NCI-H526 treated with DMSO at 0.1 percent for 48 hours (cell line): ENCODE measurements around the gene LDAH.

ENCODE experiments used
- DNase-seq: peaks from one replicate; lab custom pipeline; 2025; lab: John Stamatoyannopoulos, UW

The LDAH gene

GRCh38 chr2:20650877-20651730 lies 171.8 kb downstream of the LDAH start, which contains the start of gene HS1BP3:
HS1BP3 (minus strand) TSS chr2:20651098; CDS start chr2:20651063, 35 bp downstream.
- peak; percentile 72 for DNase-seq

GRCh38 chr2:20650393-20650876 lies 172.5 kb downstream of the LDAH start:
- DNase-seq, result no peak

- no peak for DNase-seq
Measured at GRCh38 chr2:20649976-20650375, 172.9 kb downstream of the LDAH start.

- no peak for DNase-seq
Measured at GRCh38 chr2:20649576-20649975, 173.3 kb downstream of the LDAH start.

- no peak for DNase-seq
Measured at GRCh38 chr2:20648831-20649230, 174.1 kb downstream of the LDAH start.

GRCh38 chr2:20648206-20648605 lies 174.7 kb downstream of the LDAH start:
- no peak for DNase-seq

GRCh38 chr2:20647738-20648137 lies 175.2 kb downstream of the LDAH start:
- no peak for DNase-seq

GRCh38 chr2:20647211-20647610 lies 175.7 kb downstream of the LDAH start:
- DNase-seq, result no peak

GRCh38 chr2:20646446-20646845 lies 176.5 kb downstream of the LDAH start:
- no peak for DNase-seq

GRCh38 chr2:20645761-20646160 lies 177.1 kb downstream of the LDAH start:
- no peak for DNase-seq

GRCh38 chr2:20645301-20645701 lies 177.6 kb downstream of the LDAH start:
- DNase-seq, result no peak

GRCh38 chr2:20643826-20644225 lies 179.1 kb downstream of the LDAH start:
- DNase-seq, result no peak

- no peak for DNase-seq
Measured at GRCh38 chr2:20643060-20643459, 179.8 kb downstream of the LDAH start.

GRCh38 chr2:20642055-20642971 lies 180.6 kb downstream of the LDAH start:
- DNase-seq, result peak; percentile 41

GRCh38 chr2:20641123-20641985 lies 181.5 kb downstream of the LDAH start:
- no peak for DNase-seq

GRCh38 chr2:20640411-20641122 lies 182.3 kb downstream of the LDAH start:
- no peak for DNase-seq

GRCh38 chr2:20638646-20639430 lies 184.1 kb downstream of the LDAH start:
- DNase-seq, result no peak

GRCh38 chr2:20638014-20638413 lies 184.9 kb downstream of the LDAH start:
- no peak for DNase-seq

- no peak for DNase-seq
Measured at GRCh38 chr2:20637147-20637546, 185.8 kb downstream of the LDAH start.
